Dermis microvascular lymphatic vessel endothelial cell (primary cell): ENCODE data around the gene RFX8. TPM values are rescaled to one million over a fixed set of nuclear protein-coding genes. Genes with fewer than 3 reads are reported as not detected.
"Not testable (repeated sequence)": the region's sequence is repeated elsewhere in the genome, so short reads cannot be mapped to it uniquely, and the experiment has no call there.

Source experiments
- DNase-seq, 2 donors: peaks; one replicate each; pipeline versions ENCODE4 v3.0.0 to v3.0.0-alpha.2; 2010; ENCODE audit warnings: low read depth in 2 of 2
- total RNA-seq: library from RNA; depleted of rRNA; stranded (reverse); fragments of >200 nt; gene quantifications from 2 replicates; pipeline ENCODE4 v1.2.1, GENCODE V29; 2014

RFX8 gene
- total RNA-seq, 1 donor from 2014 or later: 0.51 TPM

DNA sequence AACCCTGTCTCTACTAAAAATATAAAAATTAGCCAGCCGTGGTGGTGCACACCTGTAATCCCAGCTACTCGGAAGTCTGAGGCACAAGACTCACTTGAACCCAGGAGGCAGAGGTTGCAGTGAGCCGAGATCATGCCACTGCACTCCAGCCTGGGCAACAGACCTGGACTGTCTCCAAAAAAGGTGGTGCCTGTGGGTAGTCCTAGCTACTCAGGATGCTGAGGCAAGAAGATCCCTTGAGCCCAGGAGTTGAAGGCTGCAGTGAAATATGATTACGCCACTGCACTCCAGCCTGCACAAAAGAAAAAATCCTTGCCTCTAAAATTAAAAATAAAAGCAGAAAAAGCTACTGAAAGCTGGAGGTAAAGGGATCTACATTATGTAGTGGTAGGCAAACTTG lies 122.3 kb downstream of the RFX8 start:
- DNase-seq: not testable (repeated sequence)

DNA sequence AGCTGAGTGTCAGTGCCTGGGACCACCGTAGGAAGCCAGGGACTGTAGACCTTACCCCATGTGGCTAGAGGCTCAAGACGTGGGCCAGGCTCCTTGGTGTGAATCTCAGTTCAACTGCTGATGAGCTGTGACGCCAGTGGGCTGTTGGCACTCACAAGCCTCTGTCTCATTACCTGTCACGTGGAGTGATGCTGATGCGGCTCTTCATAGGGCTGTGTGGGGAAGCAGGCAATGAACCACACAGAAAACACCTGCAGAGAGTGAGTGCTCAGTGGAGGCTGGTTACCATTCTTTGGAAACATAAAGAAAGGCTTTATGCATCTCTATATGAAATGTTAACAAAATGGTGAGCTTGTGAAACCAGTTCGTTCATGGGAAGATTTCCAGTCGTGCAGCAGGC lies 123.7 kb downstream of the RFX8 start:
- no peak for DNase-seq

DNA sequence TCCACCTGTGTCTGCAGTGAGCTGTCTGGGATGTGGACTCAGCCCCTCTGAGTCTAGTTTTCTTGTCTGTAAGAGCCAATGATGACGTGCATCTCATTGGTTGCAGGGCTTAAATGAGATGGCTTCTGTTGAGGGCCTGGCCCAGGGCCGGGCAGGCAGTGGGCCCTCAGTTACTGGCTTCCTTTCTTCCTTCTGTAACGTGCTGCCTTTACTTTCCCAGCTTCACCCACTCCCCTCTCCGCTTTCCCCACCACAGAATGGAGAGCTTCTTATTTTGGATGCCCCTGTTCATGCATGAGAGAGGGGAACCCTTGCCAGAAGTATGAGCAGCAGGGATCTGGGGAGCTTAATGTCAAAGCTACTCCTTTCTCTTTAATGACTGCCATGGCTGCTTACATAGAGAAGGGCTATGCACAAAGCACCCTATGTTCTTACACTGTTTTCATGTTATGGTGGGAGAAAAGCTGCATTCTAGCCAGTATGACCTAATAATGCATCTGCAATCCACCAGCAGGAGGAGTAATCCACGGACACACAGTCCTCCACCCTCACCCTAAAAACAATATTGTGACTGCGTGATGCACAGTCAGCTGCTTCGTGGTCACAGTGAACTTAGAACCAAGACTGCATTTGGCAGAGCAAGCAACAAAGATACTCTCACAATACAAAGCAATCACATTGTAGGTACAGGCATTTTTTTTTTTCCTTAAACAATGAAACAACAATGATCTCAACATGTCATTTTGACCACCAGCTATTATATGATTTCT lies 124.8 kb downstream of the RFX8 start:
- DNase-seq: peak in 1 of 2 donors; percentile 52

DNA sequence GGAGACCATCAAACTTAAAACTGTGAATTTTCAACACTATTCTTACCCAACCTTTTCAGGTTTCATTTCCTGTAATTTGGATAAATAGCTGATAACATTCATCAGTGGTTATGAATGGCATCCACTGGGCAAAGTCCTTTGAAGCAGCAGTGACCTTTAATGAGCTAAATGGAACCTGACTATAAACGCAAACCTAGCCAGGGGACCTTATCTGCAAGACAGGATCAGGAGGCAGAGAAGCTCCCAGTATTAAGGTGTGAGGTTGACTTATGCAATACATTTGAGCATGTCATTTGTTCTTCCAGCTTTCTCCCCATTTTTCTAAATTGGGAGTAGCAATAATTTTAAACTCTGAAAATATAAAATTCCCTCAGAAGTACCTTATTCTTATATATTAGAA lies 126.0 kb downstream of the RFX8 start:
- DNase-seq: no peak

Other genes with a start within 250 kb of the RFX8 start
- gene CNOT11, start 222.2 kb downstream of the RFX8 start, total RNA-seq: 18.1 and 18.5 TPM in 2 replicates
- 31.7 and 38.4 TPM in 2 replicates for gene RNF149, start 166.4 kb downstream of the RFX8 start, total RNA-seq
- 0.39 and 0.51 TPM in 2 replicates for gene CREG2, start 87.6 kb downstream of the RFX8 start, total RNA-seq
- 120 and 126 TPM in 2 replicates for gene MAP4K4, start 222.6 kb upstream of the RFX8 start, total RNA-seq